ENCODE measurements around the gene CYTH1. TPM values are rescaled to one million over a fixed set of nuclear protein-coding genes. Genes with fewer than 3 reads are reported as not detected.

The CYTH1 gene
- polyA plus RNA-seq, 1 experiment, result 12.8 TPM

DNA sequence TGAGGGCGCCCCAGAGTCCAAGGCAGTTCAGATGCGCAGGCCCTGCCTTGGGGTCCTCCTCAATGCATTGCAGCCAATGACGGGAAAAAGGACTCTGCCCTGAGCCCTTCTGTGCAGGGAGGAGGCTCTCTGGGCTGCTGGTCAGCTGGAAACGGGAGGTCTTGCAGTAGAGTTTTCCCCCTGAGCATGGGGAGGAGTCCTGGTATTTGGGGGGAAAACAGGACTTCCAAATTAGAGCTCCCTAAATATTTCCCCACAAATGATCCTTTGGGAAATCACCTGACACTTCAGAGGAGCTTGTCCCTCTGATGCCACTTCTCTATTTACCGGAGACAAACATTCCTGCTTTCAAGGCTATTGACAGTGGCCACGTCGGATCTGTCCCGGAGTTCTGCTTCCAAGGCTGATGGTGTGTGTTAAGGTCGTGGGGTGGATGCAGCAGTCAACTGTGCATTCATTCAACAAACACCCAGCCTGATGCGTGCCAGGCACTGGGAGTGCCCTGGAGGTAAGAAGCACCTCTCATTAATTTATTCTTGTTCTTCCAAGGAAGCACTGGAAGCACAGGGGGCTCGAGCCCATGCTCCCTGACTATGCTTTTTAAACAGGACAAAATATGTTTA, 131.9 kb downstream of the CYTH1 start:
- Histone ChIP-seq H3K4me3 (ENCODE audit: low read depth, low read length) (no peak overlapping the region), H3K27me3 (ENCODE audit: control insufficient read depth, insufficient read depth, low read length) (peaks cover 6% of the 10 kb centered on the region), H3K36me3 (ENCODE audit: control insufficient read depth, insufficient read depth, low read length) (no peaks in the 10 kb centered on the region)
- TF ChIP-seq, protein P1, sequence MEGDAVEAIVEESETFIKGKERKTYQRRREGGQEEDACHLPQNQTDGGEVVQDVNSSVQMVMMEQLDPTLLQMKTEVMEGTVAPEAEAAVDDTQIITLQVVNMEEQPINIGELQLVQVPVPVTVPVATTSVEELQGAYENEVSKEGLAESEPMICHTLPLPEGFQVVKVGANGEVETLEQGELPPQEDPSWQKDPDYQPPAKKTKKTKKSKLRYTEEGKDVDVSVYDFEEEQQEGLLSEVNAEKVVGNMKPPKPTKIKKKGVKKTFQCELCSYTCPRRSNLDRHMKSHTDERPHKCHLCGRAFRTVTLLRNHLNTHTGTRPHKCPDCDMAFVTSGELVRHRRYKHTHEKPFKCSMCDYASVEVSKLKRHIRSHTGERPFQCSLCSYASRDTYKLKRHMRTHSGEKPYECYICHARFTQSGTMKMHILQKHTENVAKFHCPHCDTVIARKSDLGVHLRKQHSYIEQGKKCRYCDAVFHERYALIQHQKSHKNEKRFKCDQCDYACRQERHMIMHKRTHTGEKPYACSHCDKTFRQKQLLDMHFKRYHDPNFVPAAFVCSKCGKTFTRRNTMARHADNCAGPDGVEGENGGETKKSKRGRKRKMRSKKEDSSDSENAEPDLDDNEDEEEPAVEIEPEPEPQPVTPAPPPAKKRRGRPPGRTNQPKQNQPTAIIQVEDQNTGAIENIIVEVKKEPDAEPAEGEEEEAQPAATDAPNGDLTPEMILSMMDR (IDR thresholded peaks at IDR 0.05; ENCODE audit: insufficient read depth, low read depth, low read length), result no peak
- DNase-seq (ENCODE audit: low read depth), result no peak
- ChIA-PET CTCF (no interaction called here), POLR2A (no interaction called here)

DNA sequence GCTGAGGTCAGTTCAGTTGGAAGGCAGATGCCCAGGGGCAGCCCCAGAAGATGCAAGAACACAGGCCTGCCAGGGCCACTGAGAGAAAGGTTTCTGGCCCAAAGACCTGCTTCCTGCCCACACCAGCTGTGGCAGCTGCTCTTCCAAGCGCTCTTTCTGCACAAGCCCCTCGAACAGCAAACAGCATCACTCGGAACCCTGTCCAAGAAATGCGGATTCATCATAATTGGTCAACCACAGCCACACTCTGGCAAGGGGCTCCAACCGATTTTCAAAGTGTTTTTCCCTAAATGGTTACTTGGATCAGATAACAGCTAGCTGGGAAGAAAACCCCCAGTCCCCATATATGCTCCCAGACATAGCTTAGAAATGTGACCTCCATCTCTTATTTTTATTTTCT, 133.8 kb downstream of the CYTH1 start:
- ChIA-PET POLR2A (no interaction called here), CTCF (no interaction called here)
- no peak for DNase-seq (ENCODE audit: low read depth)
- TF ChIP-seq, protein P1 (IDR thresholded peaks at IDR 0.05; ENCODE audit: insufficient read depth, low read depth, low read length), result no peak
- Histone ChIP-seq H3K4me3 (ENCODE audit: low read depth, low read length) (no peak overlapping the region), H3K27me3 (ENCODE audit: control insufficient read depth, insufficient read depth, low read length) (peaks cover 7% of the 10 kb centered on the region), H3K36me3 (ENCODE audit: control insufficient read depth, insufficient read depth, low read length) (no peaks in the 10 kb centered on the region)

GRCh38 chr17:78647032-78647431, 135.0 kb downstream of the CYTH1 start:
- ChIA-PET CTCF (no interaction called here), POLR2A (no interaction called here)
- Histone ChIP-seq H3K36me3 (ENCODE audit: control insufficient read depth, insufficient read depth, low read length) (no peaks in the 10 kb centered on the region), H3K27me3 (ENCODE audit: control insufficient read depth, insufficient read depth, low read length) (peaks cover 7% of the 10 kb centered on the region), H3K4me3 (ENCODE audit: low read depth, low read length) (no peak overlapping the region)
- TF ChIP-seq, protein P1 (IDR thresholded peaks at IDR 0.05; ENCODE audit: insufficient read depth, low read depth, low read length), result no peak
- no peak for DNase-seq (ENCODE audit: low read depth)

DNA sequence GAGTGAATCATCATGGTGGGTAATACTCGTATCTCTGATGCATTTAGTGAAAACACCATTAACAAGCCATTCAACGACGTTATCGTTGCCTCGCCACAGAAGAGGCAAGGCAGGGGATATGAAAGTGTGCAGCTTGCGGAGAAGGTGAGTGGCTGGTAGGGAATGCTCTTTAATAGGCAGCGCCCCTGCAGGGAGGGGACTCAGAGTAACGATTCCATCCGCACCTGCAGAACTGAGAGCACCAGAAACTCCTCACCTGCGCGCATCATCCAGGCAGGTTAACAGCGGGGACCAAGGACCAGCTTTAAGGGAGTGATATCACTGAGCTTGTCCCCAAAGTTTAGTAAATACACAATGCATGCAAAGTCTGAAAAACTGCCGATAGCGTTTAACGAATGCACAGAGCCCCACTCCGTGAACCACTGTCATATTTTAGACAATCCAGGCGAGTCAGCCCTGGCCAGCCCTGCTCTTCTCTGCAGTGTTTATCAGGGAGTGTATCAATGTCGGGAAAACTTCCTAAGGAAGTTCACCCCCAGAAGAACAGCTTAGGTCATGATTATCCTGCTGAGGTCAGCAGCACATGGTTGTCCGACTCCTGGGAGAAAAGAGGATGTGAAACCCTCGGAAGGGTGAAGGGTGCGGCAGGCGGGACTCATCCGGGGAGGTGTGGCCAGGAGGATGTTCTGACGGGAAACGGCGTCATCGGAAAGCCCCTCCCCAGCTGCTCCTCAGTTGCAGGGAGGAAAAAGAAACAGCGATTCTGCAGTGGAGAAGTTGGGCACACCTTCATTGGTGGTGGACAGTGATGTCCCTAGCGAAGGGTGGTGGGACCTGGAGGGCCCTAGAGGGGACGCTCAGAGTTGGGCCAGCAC, 136.4 kb downstream of the CYTH1 start:
- POLR2A ChIA-PET, result no interaction called here
- TF ChIP-seq, protein P1 (IDR thresholded peaks at IDR 0.05; ENCODE audit: insufficient read depth, low read depth, low read length), result no peak
- Histone ChIP-seq H3K4me3 (ENCODE audit: low read depth, low read length) (no peak overlapping the region), H3K27me3 (ENCODE audit: control insufficient read depth, insufficient read depth, low read length) (peaks cover 7% of the 10 kb centered on the region), H3K36me3 (ENCODE audit: control insufficient read depth, insufficient read depth, low read length) (no peaks in the 10 kb centered on the region)
- CTCF ChIA-PET, result interaction anchor here (0.6 kb wide), 1 partner anchor 9 kb away, joined by 4 read pairs; no protein-coding TSS in a partner anchor
- DNase-seq (ENCODE audit: low read depth), result no peak

DNA sequence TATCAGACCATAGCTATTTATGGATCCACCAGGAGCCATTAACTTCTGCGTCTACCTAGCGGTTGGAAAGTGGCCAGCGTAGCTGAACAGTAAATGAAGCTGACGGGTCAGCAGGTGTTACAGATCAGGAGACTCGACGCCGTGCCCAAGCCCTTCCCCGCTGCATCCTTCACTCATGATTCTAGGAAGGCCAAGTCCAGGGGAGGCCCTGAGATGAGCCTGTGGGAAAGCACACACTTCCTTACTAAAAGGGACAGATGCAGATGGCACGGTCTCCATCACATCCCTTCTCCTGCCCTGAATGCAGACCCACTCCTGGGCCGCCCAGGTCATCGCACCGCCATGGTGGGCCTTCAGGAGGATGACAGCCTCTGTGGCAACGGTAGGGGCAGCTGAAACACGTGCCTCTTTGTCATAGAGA, 137.1 kb downstream of the CYTH1 start:
- TF ChIP-seq, protein P1 (IDR thresholded peaks at IDR 0.05; ENCODE audit: insufficient read depth, low read depth, low read length), result no peak
- POLR2A ChIA-PET, result no interaction called here

More for the DNA sequence above, 137.1 kb downstream of the CYTH1 start:
- DNase-seq (ENCODE audit: low read depth), result no peak
- Histone ChIP-seq H3K4me3 (ENCODE audit: low read depth, low read length) (no peak overlapping the region), H3K27me3 (ENCODE audit: control insufficient read depth, insufficient read depth, low read length) (peaks cover 5% of the 10 kb centered on the region; the same call in 1 of the 2 replicates), H3K36me3 (ENCODE audit: control insufficient read depth, insufficient read depth, low read length) (no peaks in the 10 kb centered on the region)
- CTCF ChIA-PET, result no interaction called here
